Amniotic epithelial cell (primary cell): ENCODE measurements around the gene MAN1C1.
"Not testable (repeated sequence)": the region's sequence is repeated elsewhere in the genome, so short reads cannot be mapped to it uniquely, and the experiment has no call there.

Source experiments
- DNase-seq: peaks from one replicate; pipeline ENCODE4 v3.0.0-alpha.2; 2010; ENCODE audit warnings: low read depth

MAN1C1 gene

DNA sequence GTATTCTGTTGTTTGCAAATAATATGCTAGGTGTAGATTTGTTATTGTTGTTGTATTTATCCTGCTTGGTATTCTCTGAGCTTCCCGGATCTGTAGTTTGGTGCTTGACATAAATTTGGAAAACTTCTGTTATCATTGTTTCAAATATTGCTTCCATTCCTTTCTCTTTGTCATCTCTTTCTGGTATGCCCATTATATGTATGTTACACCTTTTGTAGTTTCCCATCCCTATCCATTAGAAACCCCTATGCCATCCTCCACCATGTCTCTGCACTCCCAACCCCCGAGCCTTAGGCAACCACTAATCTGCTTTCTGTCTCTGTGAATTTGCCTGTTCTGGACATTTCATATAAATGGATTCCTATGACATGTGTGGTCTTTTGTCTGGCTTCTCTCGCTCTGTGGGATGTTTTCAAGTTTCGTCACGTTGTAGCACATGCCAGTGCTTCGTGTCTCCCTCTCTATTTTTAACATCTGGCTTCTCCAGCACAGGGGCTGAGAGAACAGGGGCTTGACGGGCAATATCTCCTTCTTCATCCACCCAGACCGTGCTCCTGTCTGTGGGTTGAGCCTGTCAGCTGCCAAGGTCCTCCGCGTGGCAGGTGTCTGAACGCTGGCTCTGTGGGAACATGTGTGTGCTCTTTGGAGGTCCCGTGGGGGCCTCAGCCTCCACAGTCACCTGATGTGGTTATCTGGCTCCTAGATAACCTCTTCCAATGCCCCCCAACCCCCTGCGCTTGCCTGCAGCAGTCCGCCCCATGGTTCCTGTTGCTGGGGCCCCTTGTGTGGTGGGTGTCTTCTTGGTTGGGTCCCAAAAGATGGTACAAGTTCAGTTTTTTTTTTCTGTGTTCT, 32.8 kb upstream of the MAN1C1 start:
- peak; percentile 35 for DNase-seq

GRCh38 chr1:25586181-25586588, 30.4 kb upstream of the MAN1C1 start:
- DNase-seq = no peak

- no peak for DNase-seq
These were observed 29.3 kb upstream of the MAN1C1 start for GRCh38 chr1:25587290-25587689.

GRCh38 chr1:25588224-25588623, 28.4 kb upstream of the MAN1C1 start:
- DNase-seq = not testable (repeated sequence)

GRCh38 chr1:25588786-25589185, 27.8 kb upstream of the MAN1C1 start:
- not testable (repeated sequence) for DNase-seq

DNA sequence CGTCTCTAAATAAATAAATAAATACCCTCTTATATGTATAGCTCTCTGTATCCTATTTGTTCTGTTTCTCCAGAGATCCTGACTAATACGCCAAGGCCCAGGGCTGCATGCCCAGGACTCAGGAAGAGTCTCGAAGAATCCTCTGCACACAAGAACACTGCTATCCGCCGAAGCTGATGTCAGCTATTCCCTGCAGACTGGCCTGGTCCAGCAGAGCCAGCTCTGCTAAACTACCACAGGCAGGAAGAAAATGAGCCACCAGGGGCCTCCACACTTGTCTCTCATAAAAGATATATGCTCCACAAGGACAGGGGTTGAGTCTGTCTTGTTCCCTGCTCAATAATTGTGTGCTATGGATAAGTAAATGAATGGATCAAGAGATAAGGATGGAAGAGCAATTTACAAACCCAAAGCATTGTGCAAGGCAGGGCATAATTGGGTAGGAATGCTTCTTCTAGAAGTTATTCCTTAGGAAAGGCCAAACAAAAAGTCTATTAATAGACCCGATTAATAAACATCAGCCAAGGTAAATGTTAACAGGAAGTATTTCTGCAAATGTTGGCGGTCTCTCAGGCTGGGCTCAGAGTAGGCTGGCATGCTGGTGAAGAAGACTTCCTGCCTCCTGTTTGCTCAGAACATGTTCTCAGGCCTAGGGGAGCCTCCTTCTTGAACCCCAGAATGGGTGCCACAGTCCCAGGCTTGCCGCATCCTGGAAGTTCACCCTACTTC, 26.3 kb upstream of the MAN1C1 start:
- DNase-seq = no peak

DNA sequence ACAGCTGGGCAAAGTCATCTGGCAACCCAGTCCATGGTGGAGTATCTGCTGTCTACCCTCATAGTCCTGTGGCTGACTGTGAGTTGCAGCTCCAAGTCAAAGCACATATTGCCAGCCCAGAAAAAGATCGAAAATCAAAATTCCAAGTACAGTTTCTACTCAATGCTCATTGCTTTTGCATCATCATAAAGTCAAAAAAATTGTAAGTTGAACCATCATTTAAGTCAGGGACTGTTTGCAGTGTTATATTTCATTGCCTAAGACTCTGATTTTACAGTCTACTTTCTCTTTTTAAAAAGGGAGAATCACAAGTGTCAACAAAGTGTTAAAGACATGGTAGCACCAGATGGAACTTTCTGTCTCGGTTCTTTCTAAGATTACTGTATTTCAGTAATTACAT, 22.7 kb upstream of the MAN1C1 start:
- no peak for DNase-seq

GRCh38 chr1:25594971-25595370, 21.6 kb upstream of the MAN1C1 start:
- no peak for DNase-seq

DNA sequence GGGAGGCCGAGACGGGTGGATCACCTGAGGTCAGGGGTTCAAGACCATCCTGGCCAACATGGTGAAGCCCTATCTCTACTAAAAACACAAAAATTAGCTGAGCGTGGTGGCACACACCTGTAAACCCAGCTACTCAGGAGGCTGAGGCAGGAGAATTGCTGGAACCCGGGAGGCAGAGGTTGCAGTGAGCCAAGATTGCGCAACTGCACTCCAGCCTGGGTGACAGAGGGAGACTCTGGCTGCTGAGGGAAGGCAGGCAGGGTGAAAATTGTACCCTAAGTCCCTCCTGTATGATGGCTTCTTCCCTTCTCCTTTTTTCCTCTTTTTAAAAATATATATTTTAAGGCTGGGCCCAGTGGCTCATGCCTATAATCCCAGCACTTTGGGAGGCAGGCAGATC, 19.9 kb upstream of the MAN1C1 start:
- not testable (repeated sequence) for DNase-seq

DNA sequence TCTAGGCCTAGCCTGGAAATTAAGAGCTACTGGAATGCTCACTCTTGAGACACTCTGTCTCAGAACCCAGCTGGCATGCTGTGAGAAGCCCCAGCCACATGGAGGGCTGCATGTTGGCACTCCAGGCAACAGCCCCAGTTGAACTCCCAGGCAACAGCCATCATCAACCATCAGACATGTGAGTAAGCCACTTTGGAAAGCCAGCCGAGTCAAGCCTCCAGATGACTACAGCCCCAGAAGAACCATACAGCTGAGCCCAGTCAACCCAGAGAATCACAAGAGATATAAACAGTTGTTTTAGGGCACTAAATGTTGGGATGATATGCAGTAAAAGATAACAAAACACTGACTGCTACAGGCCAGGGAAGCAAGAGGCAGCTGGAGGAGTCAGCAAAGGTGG, 17.7 kb upstream of the MAN1C1 start:
- no peak for DNase-seq

DNA sequence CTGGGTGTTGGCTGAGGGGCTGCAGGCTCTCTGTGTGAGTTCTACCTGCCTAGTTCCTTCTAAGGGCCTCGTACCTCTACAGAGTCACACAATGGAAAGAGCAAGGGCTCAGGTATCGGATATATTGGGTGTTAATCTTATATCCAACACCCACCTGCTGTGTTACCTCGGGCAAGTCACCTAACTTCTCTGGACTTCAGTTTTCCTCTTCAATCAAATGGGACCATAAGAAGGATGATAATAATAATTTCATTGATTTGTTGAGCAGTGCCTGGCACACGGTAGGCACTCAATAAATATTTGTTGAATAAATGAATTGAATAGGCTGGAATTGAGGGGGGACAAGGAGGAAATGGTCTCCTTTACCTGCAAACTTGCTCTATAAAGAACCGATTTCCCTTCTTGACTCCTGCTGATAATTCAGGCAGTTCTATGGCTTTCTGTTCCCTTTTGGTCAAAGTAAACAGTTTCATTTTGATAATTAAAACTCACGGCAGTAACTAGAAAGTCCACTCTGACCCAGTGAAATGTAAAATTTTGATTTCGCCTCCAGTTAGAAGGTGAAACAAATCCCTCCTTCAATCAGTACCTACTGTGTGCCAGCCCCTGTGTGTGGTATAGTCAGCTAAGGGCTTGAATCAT, 16.5 kb upstream of the MAN1C1 start:
- no peak for DNase-seq

- DNase-seq = not testable (repeated sequence)
These were observed 15.5 kb upstream of the MAN1C1 start for GRCh38 chr1:25600971-25601699.

GRCh38 chr1:25603779-25604538, 12.6 kb upstream of the MAN1C1 start:
- DNase-seq = not testable (repeated sequence)

GRCh38 chr1:25607123-25607522, 9.5 kb upstream of the MAN1C1 start:
- DNase-seq = no peak

GRCh38 chr1:25608488-25609178, 8.0 kb upstream of the MAN1C1 start:
- peak; percentile 47 for DNase-seq

DNA sequence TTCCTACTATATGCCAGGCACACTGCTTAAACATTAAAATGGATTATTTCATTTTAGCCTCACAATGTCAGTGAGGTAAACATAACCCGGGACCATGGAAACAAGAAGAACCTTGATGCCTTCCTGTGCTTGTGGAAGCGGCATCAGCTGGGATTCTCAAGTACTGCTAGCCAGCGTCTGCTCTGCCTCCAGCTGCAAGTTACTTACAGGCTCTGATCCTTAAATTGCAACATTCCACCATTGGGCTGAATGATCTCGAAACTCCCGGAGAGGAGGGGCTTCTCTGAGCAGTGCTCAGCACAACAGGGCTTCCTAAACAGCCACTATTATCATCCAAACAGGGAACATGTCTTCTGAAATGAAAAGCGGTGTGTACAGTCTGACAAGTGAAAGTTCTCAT, 6.7 kb upstream of the MAN1C1 start:
- peak; percentile 43 for DNase-seq

GRCh38 chr1:25610822-25611630, 5.6 kb upstream of the MAN1C1 start:
- no peak for DNase-seq

DNA sequence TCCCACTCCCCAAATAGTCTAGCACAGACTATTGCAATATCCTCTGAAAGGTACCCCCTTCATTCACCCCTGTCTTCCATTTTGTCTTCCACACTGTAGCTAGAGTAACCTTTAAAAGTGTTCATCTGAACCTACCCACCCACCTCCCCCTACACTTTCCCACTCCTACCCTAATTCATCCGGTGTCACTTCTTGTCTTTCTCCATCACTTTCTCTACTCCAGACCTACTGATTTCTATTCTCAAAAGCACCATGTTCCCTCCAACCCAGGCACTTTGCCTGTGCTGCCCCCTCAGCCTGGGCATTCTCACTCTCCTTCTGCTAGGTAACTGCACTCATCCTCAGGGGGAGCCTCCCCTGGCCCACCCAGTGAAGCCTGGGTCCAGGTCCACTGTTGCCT, 4.7 kb upstream of the MAN1C1 start:
- no peak for DNase-seq

GRCh38 chr1:25612421-25612820, 4.2 kb upstream of the MAN1C1 start:
- no peak for DNase-seq

GRCh38 chr1:25613091-25613490, 3.5 kb upstream of the MAN1C1 start:
- DNase-seq = no peak
